Measurements from ENCODE around the gene PHB1. TPM values are rescaled to one million over a fixed set of nuclear protein-coding genes. Genes with fewer than 3 reads are reported as not detected.

The PHB1 gene
- total and polyA plus RNA-seq, 2 of the 8 experiments (the other 6 are each of a cell fraction or from before 2014, with no cell fraction given), result 386 to 597 TPM

- TF ChIP-seq BCL11A (IDR thresholded peaks at IDR 0.05; ENCODE audit: low read depth in 2 of 2, low read length in 2 of 2), result no peak
- TF ChIP-seq SP1 (IDR thresholded peaks at IDR 0.05; ENCODE audit: low read depth, low read length), result no peak
- peak; percentile 22; the same call in 1 of the 2 replicates for TF ChIP-seq SRF (IDR thresholded peaks at IDR 0.05; ENCODE audit: low read depth, low read length)
- no peak for TF ChIP-seq NRF1 (IDR thresholded peaks at IDR 0.05; ENCODE audit: low read depth, low read length)
- TF ChIP-seq KDM5A (IDR thresholded peaks at IDR 0.05; ENCODE audit: low read length), result 0 out of 2 replicates have a peak, but pooled peaks have one; percentile 28
- 0 out of 2 replicates have a peak, but pooled peaks have one; percentile 10 for TF ChIP-seq MAX (IDR thresholded peaks at IDR 0.05)
- TF ChIP-seq EGR1 (IDR thresholded peaks at IDR 0.05; ENCODE audit: borderline replicate concordance, low read depth, low read length), result no peak
- peak; percentile 45 for TF ChIP-seq NANOG (IDR thresholded peaks at IDR 0.05; ENCODE audit: insufficient read depth, low read depth, low read length, poor library complexity, severe bottlenecking)
Measured at GRCh38 chr17:49407981-49408501, 6.6 kb downstream of the PHB1 start (continued).
